GM10847 (cell line): Measurements from ENCODE around the gene LRRC61.

Experiments used
- POLR2A ChIP-seq: IDR thresholded peaks from 2 replicates; pipeline ENCODE4 v1.6.1; 2011; ENCODE audit not compliant: insufficient read length; ENCODE audit errors: extremely low read depth

LRRC61 gene

GRCh38 chr7:150338166-150338829, 15.1 kb downstream of the LRRC61 start:
- TF ChIP-seq POLR2A, result no peak

DNA sequence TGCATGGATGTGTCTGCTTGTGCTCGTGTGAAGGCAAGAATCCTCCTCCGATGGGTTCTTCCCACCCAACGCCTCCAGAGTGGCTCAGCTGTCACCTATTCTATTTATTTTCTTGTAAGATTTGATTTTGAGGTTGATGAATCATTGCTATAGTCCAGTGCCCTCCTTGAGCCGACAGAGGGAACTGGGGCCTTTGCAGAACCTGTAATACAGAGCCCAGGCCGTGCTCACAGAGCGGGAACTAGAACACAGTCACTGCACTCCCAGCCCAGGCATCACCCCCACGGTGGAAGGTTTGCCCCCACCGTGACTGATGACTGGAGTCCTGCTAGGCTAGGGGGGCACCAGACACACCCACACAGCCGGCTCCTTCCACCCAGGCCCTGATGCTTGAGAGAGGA, 16.3 kb downstream of the LRRC61 start:
- no peak for TF ChIP-seq POLR2A

DNA sequence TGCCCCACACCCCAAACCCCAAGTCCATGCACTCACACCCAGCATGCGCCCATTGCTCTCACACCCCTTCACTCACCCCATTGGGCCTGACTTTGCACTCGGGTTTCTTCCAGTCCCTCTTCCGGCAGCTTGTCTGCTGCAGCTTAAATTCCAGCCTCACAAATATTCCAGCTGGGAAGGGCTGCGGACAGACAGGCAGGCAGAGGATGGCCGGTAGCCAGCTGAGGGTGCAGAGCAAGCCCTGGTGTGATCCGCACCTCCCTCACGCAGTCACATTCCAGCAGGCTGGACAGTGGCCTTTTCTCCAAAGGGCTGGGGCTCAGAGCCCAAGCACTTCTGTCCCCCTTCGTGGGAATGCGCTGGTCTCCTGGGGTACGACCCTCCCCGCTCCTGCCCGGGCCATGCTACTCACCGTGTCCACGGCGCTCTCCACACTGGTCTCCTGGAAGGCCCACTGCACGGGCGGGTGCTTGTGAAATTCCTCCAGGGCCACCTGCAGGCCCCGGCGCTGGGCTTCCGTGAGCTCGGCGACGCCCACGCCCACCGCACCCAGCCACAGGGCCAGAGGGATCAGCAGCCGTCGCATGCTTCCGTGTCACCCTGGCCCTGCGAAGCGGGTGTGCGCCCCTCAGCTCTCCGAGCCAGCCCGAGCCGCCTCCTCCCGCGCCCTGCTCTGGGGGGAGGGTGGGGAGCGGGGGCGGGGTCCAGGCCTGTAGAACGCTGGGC, 17.0 kb downstream of the LRRC61 start:
- TF ChIP-seq POLR2A, result no peak

- TF ChIP-seq POLR2A, result no peak
Observed at GRCh38 chr7:150340875-150341262, 17.7 kb downstream of the LRRC61 start.

DNA sequence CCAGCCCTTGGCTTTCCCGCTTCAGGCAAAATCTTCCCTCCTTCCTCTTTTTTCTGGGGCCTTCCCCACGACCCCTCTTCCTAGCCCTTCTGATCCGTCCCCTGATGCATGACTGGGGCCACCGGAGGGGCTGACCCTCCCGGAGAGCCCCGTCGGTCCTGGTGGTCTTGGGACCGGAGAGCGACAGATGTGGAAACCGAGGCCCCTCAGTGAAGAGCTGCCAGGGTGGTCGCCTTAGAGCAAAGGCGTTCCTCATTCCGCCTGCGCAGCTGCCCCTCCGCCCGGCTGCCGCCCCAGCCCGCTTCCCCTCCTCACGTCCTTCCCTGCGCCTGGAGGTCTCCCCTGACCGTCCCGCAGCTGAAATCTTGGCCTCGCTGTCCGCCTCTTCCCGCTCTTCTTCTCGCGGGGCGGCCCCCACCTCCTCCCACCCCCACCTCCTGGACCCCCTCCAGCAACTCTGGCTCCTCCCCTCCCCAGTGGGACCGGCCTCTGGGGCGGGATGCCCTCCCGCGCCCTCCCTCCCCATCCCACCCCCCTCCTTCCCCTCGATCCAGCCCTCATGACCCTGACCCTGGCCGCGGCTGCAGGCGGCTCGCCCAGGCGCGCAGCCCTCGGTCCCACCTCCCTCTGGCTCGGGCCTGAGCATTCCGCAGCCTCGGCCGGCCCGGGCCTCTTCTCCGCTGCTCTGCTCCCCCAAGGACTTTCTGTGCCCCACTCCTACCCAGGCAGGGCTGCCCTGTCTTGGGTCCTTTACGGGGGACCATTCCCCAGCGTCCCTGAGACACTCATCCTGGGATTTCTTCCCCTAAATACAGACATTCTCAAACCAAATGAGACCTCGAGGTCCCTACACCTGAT, 18.3 kb downstream of the LRRC61 start, which contains the start of gene RARRES2:
RARRES2 (minus strand) TSS at position 367 of the 858 bp plus-strand sequence. CDS start 1,020 bp downstream, outside the sequence.
- no peak for TF ChIP-seq POLR2A

GRCh38 chr7:150342121-150342408, 18.9 kb downstream of the LRRC61 start:
- TF ChIP-seq POLR2A, result no peak

DNA sequence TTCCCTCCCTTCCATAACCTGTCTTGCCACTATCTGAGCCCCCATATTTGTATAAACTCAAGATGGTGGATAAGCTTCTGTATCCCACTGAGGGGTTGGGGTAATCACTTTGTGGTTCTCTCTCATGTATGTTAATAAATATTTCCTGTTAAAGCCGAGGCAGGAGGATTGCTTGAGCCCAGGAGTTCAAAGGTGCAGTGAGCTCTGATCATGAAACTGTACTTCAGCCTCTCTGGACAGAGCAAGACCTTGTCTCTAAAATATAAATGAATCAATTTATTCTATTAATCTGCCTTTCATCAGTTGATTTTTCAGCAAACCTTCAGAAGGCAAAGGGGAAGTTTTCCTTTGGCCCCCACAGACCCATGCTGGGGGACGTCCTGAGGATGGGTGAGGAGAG, 20.1 kb downstream of the LRRC61 start:
- no peak for TF ChIP-seq POLR2A

- no peak for TF ChIP-seq POLR2A
Observed at GRCh38 chr7:150344299-150344698, 21.1 kb downstream of the LRRC61 start.

- TF ChIP-seq POLR2A, result no peak
Observed at GRCh38 chr7:150345012-150345411, 21.9 kb downstream of the LRRC61 start.

DNA sequence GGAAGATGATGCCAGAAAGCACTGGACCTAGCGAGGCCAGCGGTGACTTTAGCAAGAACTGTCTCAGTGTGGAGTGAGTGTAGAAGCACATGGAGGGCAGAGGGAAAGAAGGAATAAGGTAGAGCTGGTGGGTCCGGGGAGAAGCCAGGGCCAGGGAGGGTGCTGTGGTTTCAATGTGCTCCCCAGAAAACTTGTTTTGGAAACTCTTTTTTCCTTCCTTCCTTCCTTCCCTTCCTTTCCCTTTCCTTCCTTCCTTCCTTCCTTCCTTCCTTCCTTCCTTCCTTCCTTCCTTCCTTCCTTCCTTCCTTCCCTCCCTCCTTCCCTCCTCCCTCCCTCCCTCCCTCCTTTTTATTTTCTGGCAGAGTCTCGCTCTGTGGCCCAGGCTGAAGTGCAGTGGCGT, 23.8 kb downstream of the LRRC61 start:
- TF ChIP-seq POLR2A, result no peak

DNA sequence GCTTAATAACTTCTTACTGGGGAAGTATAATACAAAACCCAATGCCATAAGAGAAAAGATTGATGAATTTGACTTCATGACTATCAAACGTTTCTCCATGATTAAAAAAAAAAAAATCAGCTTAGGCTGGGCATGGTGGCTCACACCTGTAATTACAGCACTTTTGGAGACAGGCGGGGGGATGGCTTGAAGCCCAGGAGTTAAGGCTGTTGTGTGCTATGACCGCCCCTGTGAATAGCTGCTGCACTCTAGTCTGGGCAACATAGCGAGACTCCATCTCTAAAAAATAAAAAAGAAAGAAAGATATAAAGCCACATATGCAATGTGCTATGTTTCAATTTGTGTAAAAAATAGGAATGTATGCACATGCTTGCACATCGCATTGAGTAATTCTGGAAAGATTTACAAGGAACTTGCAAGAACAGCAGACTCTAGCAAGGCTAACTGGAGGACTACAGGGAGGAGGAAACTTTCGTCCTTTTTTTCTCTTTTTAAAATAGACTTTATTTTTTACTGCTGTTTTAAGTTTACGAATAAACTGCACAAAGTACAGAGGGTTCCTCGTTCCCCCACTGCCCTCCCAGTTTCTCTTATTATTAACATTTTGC, 28.5 kb downstream of the LRRC61 start:
- no peak for TF ChIP-seq POLR2A

GRCh38 chr7:150355666-150356059, 32.5 kb downstream of the LRRC61 start:
- no peak for TF ChIP-seq POLR2A

DNA sequence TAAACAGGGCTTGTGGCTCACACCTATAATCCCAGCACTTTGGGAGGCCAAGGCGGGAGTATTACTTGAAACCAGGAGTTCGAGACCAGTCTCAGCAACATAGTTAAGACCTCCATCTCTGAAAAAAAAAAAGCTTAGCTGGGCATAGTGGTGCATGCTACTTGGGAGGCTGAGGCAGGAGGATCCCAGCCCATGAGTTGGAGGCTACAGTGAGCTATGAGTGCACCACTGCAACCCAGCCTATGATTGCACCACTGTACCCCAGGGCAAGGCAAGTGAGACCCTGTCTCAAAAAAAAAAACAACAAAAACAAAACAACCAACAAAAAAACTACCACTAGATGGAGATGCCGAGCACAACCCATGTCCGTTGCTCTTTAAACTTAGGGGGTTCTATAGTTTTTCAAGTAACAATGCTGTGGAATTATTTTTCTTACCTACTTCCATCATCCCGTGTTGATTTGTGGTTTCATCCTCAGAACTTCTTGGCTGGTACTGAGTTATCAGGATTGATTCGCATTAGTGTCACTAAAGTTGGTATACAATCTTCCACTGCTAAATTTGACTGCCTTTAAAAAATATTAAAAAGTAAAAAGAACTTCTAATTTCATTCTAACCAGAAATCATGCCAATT, 33.2 kb downstream of the LRRC61 start:
- TF ChIP-seq POLR2A, result no peak

DNA sequence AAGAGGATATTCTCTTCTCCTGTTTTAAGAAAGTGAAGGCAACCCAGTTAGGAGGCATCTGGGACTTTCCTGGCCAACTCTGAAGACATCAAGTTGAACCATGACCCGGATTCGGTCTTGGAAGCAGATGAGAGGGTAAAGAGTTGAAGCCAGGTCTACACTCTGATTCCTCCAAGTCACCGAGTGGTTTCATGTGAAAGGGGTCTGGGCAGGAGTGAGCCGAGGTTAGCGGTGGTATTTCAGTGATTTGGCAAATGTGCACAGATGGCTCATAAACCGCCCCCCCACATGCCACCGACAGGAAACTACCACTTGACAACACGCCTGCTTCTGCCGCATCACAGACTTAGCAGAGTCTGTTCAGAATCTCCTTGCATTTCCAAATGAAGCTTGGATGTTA, 34.1 kb downstream of the LRRC61 start:
- TF ChIP-seq POLR2A, result no peak

GRCh38 chr7:150357771-150358427, 34.7 kb downstream of the LRRC61 start:
- TF ChIP-seq POLR2A, result no peak

GRCh38 chr7:150358433-150358832, 35.3 kb downstream of the LRRC61 start:
- TF ChIP-seq POLR2A, result no peak
